T-cell (primary cell): ENCODE results near the gene REEP3. TPM values are rescaled to one million over a fixed set of nuclear protein-coding genes. Genes with fewer than 3 reads are reported as not detected.

ENCODE experiments used
- ATAC-seq, 4 experiments: fragments of 200-7000 bp in 3 of 4; fragments of 150-1000 bp in 1 of 4; cut with Tn5 transposase; replicated peaks in 1 of 4; 1 replicate in 3 of 4; 2 replicates in 1 of 4; pipeline ENCODE4 v1.10.0; 2021; ENCODE audit warnings: moderate library complexity in 3 of 4, mild to moderate bottlenecking in 2 of 4, moderate number of reproducible peaks in 1 of 4
- CTCF ChIA-PET, 2 donors: fragments of 300-600 bp; sonication (Branson Sonifier 250); formaldehyde crosslinking; loops; one replicate each; lab custom pipeline; 2022; ENCODE audit warnings: antibody characterized with exemption in 2 of 2; lab: Charles Lee
- POLR2A ChIA-PET, 2 donors: fragments of 300-600 bp; sonication (Branson Sonifier 250); formaldehyde crosslinking; loops; one replicate each; lab custom pipeline; 2022; ENCODE audit warnings: antibody characterized with exemption in 2 of 2; lab: Charles Lee
- DNase-seq, 35 experiments: peaks; one replicate each; pipeline versions ENCODE4 v3.0.0 to v3.0.0-alpha.2; 2013 to 2023
- H3K27ac ChIP-seq: one replicate; pipeline ENCODE4 v1.5.1; 2013; ENCODE audit warnings: low read length
- H3K27me3 ChIP-seq, 2 experiments: replicated peaks in 1 of 2; 1 replicate in 1 of 2; 2 replicates in 1 of 2; pipeline versions ENCODE4 v1.6.1 to v1.7.0; 2013; ENCODE audit warnings: low read length in 1 of 2, mixed read lengths in 1 of 2; ENCODE audit not compliant: control insufficient read depth in 2 of 2, insufficient read depth in 2 of 2; ENCODE audit errors: extremely low read depth in 1 of 2
- H3K36me3 ChIP-seq, 2 donors: 1 replicate in 1 of 2; 2 replicates in 1 of 2; pipeline versions ENCODE4 v1.6.1 to v1.7.0; 2013; ENCODE audit warnings: low read length in 1 of 2; ENCODE audit not compliant: control insufficient read depth in 2 of 2, insufficient read depth in 1 of 2; ENCODE audit errors: extremely low read depth in 1 of 2
- H3K4me1 ChIP-seq, 2 experiments: 1 replicate in 1 of 2; 2 replicates in 1 of 2; pipeline versions ENCODE4 v1.6.1 to v1.7.0; 2013; ENCODE audit warnings: low read length in 2 of 2, mixed read lengths in 1 of 2; ENCODE audit not compliant: insufficient read depth in 2 of 2, control insufficient read depth in 1 of 2; ENCODE audit errors: extremely low read depth in 1 of 2
- H3K4me3 ChIP-seq, 2 donors: 1 replicate in 1 of 2; 2 replicates in 1 of 2; pipeline versions ENCODE4 v1.5.1 to v1.7.0; 2013; ENCODE audit warnings: mild to moderate bottlenecking in 2 of 2, low read length in 1 of 2, moderate library complexity in 1 of 2; ENCODE audit not compliant: control insufficient read depth in 1 of 2; ENCODE audit errors: extremely low read depth in 1 of 2
- H3K9me3 ChIP-seq: 2 replicates; pipeline ENCODE4 v1.7.0; 2013
- H3K27ac Mint-ChIP-seq, 2 donors: one replicate each; pipeline ENCODE4 v1.8.0; 2020 to 2021; ENCODE audit warnings: mild to moderate bottlenecking in 2 of 2, mixed read lengths in 2 of 2
- H3K27me3 Mint-ChIP-seq, 2 donors: one replicate each; pipeline ENCODE4 v1.8.0; 2021 to 2022; ENCODE audit warnings: mixed read lengths in 2 of 2
- H3K36me3 Mint-ChIP-seq: one replicate; pipeline ENCODE4 v1.8.0; 2021; ENCODE audit warnings: mixed read lengths
- H3K4me1 Mint-ChIP-seq, 3 donors: one replicate each; pipeline ENCODE4 v1.8.0; 2020 to 2022; ENCODE audit warnings: mixed read lengths in 3 of 3, mild to moderate bottlenecking in 1 of 3
- H3K4me3 Mint-ChIP-seq, 3 donors: one replicate each; pipeline ENCODE4 v1.8.0; 2020 to 2022; ENCODE audit warnings: mild to moderate bottlenecking in 3 of 3, mixed read lengths in 3 of 3, moderate library complexity in 3 of 3
- H3K9me3 Mint-ChIP-seq, 3 donors: one replicate each; pipeline ENCODE4 v1.8.0; 2020 to 2022; ENCODE audit warnings: mixed read lengths in 3 of 3
- WGBS: methylation state at CpG from one replicate; pipeline ENCODE4 v1.1.5; 2013; ENCODE audit warnings: missing lambda C conversion rate; ENCODE audit not compliant: insufficient coverage; 5-methylcytosine and 5-hydroxymethylcytosine counted together
- total RNA-seq, 35 experiments: library from RNA in 6 of 35; stranded (reverse) in 6 of 35; fragments of 120-200 nt in 1 of 35; gene quantifications; one replicate each; pipeline versions ENCODE4 v1.2.1 to v1.2.4 and lab custom pipeline; 2013 to 2026

REEP3 gene
- total RNA-seq, 5 donors from 2014 or later (not counting 1 experiment from before 2014, with no cell fraction given): 7.9 to 16.2 (median 9.9) TPM

- no peaks in the 10 kb centered on the region for H3K27me3 ChIP-seq
- no peak overlapping the region for H3K4me3 Mint-ChIP-seq
Observed at GRCh38 chr10:63502832-63503231, 18.4 kb upstream of the REEP3 start.

GRCh38 chr10:63503395-63503794, 17.8 kb upstream of the REEP3 start:
- peaks cover 27% of the 10 kb centered on the region for H3K36me3 Mint-ChIP-seq
- WGBS: 89% methylated on average over 4 of the region's 4 CpGs
- no peak for ATAC-seq
- no peak for DNase-seq
- H3K4me3 ChIP-seq: no peak overlapping the region
- H3K27ac Mint-ChIP-seq: no peak overlapping the region
- CTCF ChIA-PET: no interaction called here
- no peak overlapping the region for H3K4me3 Mint-ChIP-seq
- no peaks in the 10 kb centered on the region for H3K9me3 Mint-ChIP-seq
- H3K9me3 ChIP-seq: no peaks in the 10 kb centered on the region
- peaks cover 31 to 39% (median 38%) of the 10 kb centered on the region in 3 donors for H3K4me1 Mint-ChIP-seq
- H3K27me3 Mint-ChIP-seq: no peaks in the 10 kb centered on the region
- no peaks in the 10 kb centered on the region for H3K27me3 ChIP-seq
- no peaks in the 10 kb centered on the region for H3K4me1 ChIP-seq
- POLR2A ChIA-PET: interaction anchor here in 1 of 2 donors (0.6 kb wide), 1 partner anchor 77 kb away, joined by 3 read pairs; no protein-coding TSS in a partner anchor
- no peak overlapping the region for H3K27ac ChIP-seq
- no peaks in the 10 kb centered on the region for H3K36me3 ChIP-seq

More at GRCh38 chr10:63502832-63503231, 18.4 kb upstream of the REEP3 start:
- no peaks in the 10 kb centered on the region for H3K36me3 ChIP-seq
- no peak overlapping the region for H3K27ac ChIP-seq
- Mint-ChIP-seq H3K9me3 (no peaks in the 10 kb centered on the region), H3K36me3 (peaks cover 24% of the 10 kb centered on the region), H3K4me1 (peaks cover 30 to 38% (median 37%) of the 10 kb centered on the region in 3 donors), H3K27ac (no peak overlapping the region), H3K27me3 (no peaks in the 10 kb centered on the region)
- WGBS: no CpG with 5 or more reads among the region's 1 CpG
- ATAC-seq (no peak), DNase-seq (no peak)
- H3K9me3 ChIP-seq: no peaks in the 10 kb centered on the region
- H3K4me1 ChIP-seq: no peaks in the 10 kb centered on the region
- ChIA-PET CTCF (interaction anchor here (0.7 to 1.0 kb wide), 5 partner anchors 128 to 1068 kb away, joined by 3 to 8 read pairs (median 4); no protein-coding TSS in a partner anchor), POLR2A (interaction anchor here in 1 of 2 donors (0.6 to 0.7 kb wide), 3 partner anchors 8 to 79 kb away, joined by 3 to 13 read pairs (median 5); no protein-coding TSS in a partner anchor)
- H3K4me3 ChIP-seq: no peak overlapping the region

- Histone ChIP-seq H3K36me3 (no peaks in the 10 kb centered on the region), H3K9me3 (no peaks in the 10 kb centered on the region), H3K4me3 (no peak overlapping the region), H3K4me1 (no peaks in the 10 kb centered on the region), H3K27me3 (no peaks in the 10 kb centered on the region), H3K27ac (no peak overlapping the region)
- no peaks in the 10 kb centered on the region for H3K27me3 Mint-ChIP-seq
- H3K9me3 Mint-ChIP-seq: no peaks in the 10 kb centered on the region
- H3K27ac Mint-ChIP-seq: no peak overlapping the region
- ATAC-seq (no peak), DNase-seq (no peak)
- POLR2A ChIA-PET: interaction anchor here in 1 of 2 donors (0.6 kb wide), 1 partner anchor 76 kb away, joined by 3 read pairs; no protein-coding TSS in a partner anchor
- H3K4me3 Mint-ChIP-seq: no peak overlapping the region
- H3K36me3 Mint-ChIP-seq: peaks cover 21% of the 10 kb centered on the region
- peaks cover 31 to 37% (median 37%) of the 10 kb centered on the region in 3 donors for H3K4me1 Mint-ChIP-seq
- CTCF ChIA-PET: interaction anchor here in 1 of 2 donors (0.6 to 0.7 kb wide), 2 partner anchors 126 to 804 kb away, joined by 3 to 7 read pairs; no protein-coding TSS in a partner anchor
- WGBS: 88% methylated on average over 3 of the region's 3 CpGs
Observed at GRCh38 chr10:63504145-63504881, 16.9 kb upstream of the REEP3 start.

- ChIA-PET POLR2A (interaction anchor here in 1 of 2 donors (0.6 kb wide), 1 partner anchor 25 kb away, joined by 4 read pairs; no protein-coding TSS in a partner anchor), CTCF (interaction anchor here (0.5 to 1.2 kb wide), 5 partner anchors 11 to 184 kb away, joined by 3 to 4 read pairs (median 3); no protein-coding TSS in a partner anchor)
- Mint-ChIP-seq H3K27me3 (no peaks in the 10 kb centered on the region), H3K36me3 (peaks cover 15% of the 10 kb centered on the region), H3K4me1 (peaks cover 35 to 40% (median 36%) of the 10 kb centered on the region in 3 donors), H3K9me3 (no peaks in the 10 kb centered on the region), H3K27ac (no peak overlapping the region), H3K4me3 (no peak overlapping the region)
- ATAC-seq (no peak), DNase-seq (no peak)
- Histone ChIP-seq H3K27me3 (no peaks in the 10 kb centered on the region), H3K36me3 (no peaks in the 10 kb centered on the region), H3K4me3 (no peak overlapping the region), H3K4me1 (no peaks in the 10 kb centered on the region), H3K27ac (no peak overlapping the region), H3K9me3 (no peaks in the 10 kb centered on the region)
- WGBS: no CpG with 5 or more reads among the region's 2 CpGs
Observed at GRCh38 chr10:63505562-63505961, 15.6 kb upstream of the REEP3 start.

- Histone ChIP-seq H3K9me3 (no peaks in the 10 kb centered on the region), H3K27ac (no peak overlapping the region), H3K4me1 (no peaks in the 10 kb centered on the region), H3K36me3 (no peaks in the 10 kb centered on the region), H3K4me3 (no peak overlapping the region), H3K27me3 (no peaks in the 10 kb centered on the region)
- Mint-ChIP-seq H3K4me1 (peaks cover 36 to 39% (median 39%) of the 10 kb centered on the region in 3 donors), H3K36me3 (peaks cover 15% of the 10 kb centered on the region), H3K27ac (no peak overlapping the region), H3K4me3 (no peak overlapping the region), H3K27me3 (no peaks in the 10 kb centered on the region), H3K9me3 (no peaks in the 10 kb centered on the region)
- CTCF ChIA-PET: interaction anchor here (1.1 to 1.2 kb wide), 2 partner anchors 12 to 122 kb away, joined by 3 read pairs; no protein-coding TSS in a partner anchor
- ATAC-seq: no peak
- POLR2A ChIA-PET: interaction anchor here in 1 of 2 donors (0.6 kb wide), 1 partner anchor 167 kb away, joined by 3 read pairs; no protein-coding TSS in a partner anchor
- no peak for DNase-seq
- WGBS: 100% methylated on average over 1 of the region's 1 CpG
Observed at GRCh38 chr10:63506554-63506953, 14.6 kb upstream of the REEP3 start.
